Transverse colon (tissue), 4 donors: Measurements from ENCODE around the gene PCBP3.

Source experiments
- EP300 ChIP-seq: sonication (generic); formaldehyde crosslinking; IDR thresholded peaks from one replicate; pipeline ENCODE4 v1.6.1; 2017; ENCODE audit warnings: antibody characterized with exemption, low read depth
- POLR2A ChIP-seq: fragments of 450-650 bp; IDR thresholded peaks from one replicate; pipeline ENCODE4 v1.6.1; 2016; ENCODE audit warnings: antibody characterized with exemption, mild to moderate bottlenecking, moderate library complexity
- POLR2AphosphoS5 ChIP-seq, 3 donors: sonication (generic); formaldehyde crosslinking; IDR thresholded peaks; one replicate each; pipeline ENCODE4 v1.6.1; 2016; ENCODE audit warnings: antibody characterized with exemption in 3 of 3
- TF ChIP-seq, protein P1 (sequence below), 5 experiments: fragments of 200-600 bp in 3 of 5; fragments of 450-650 bp in 2 of 5; sonication (generic) in 3 of 5; IDR thresholded peaks; 1 replicate in 2 of 5; 2 replicates in 3 of 5; pipeline ENCODE4 v1.5.1; 2016 to 2017; ENCODE audit warnings: antibody characterized with exemption in 5 of 5, inconsistent platforms in 3 of 5, mild to moderate bottlenecking in 2 of 5, moderate library complexity in 1 of 5

DNA sequence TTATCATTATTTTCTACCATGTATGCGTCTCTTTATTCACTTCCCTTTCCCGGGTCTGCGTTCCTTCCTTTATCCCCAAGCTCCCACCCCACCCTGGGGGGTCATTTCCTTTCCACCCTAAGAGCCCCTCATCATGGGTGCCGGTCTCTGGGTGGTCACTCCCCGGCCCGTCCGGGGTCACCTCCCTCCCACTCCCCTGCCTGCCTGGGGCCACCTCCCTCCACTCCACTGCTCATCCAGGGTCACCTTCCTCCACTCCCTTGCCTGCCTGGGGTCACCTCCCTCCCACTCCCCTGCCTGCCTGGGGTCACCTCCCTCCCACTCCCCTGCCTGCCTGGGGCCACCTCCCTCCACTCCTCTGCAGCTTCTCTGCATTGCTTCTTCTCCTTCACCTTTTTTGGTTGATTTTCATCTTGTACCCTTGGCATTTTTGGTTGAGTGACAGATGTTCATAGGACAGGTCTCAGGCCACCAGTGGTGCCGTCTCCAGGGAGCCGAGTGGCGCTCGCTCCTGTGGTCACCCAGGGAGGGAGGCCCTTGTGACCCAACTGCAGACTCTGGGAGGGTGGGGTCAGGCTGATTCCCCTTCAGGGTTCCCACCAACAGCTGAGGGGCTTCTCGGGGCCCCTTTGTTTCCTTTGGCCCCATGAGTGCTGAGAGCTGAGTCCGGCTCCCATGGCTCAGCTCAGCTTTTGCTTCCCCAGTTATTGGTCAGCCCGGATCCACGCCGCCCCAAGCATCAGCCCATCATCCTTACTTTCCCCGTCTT, 48.6 kb upstream of the PCBP3 start:
- TF ChIP-seq POLR2A (no peak), POLR2AphosphoS5 (IDR thresholded peaks at IDR 0.05) (no peak), EP300 (no peak)
- TF ChIP-seq, protein P1, sequence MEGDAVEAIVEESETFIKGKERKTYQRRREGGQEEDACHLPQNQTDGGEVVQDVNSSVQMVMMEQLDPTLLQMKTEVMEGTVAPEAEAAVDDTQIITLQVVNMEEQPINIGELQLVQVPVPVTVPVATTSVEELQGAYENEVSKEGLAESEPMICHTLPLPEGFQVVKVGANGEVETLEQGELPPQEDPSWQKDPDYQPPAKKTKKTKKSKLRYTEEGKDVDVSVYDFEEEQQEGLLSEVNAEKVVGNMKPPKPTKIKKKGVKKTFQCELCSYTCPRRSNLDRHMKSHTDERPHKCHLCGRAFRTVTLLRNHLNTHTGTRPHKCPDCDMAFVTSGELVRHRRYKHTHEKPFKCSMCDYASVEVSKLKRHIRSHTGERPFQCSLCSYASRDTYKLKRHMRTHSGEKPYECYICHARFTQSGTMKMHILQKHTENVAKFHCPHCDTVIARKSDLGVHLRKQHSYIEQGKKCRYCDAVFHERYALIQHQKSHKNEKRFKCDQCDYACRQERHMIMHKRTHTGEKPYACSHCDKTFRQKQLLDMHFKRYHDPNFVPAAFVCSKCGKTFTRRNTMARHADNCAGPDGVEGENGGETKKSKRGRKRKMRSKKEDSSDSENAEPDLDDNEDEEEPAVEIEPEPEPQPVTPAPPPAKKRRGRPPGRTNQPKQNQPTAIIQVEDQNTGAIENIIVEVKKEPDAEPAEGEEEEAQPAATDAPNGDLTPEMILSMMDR (IDR thresholded peaks at IDR 0.05), result no peak
